Measurements from ENCODE around the gene PLEKHB1. TPM values are rescaled to one million over a fixed set of nuclear protein-coding genes. Genes with fewer than 3 reads are reported as not detected.

PLEKHB1 gene
- total RNA-seq, 3 donors from 2014 or later (not counting 1 experiment from before 2014, with no cell fraction given) = 2.9 to 4.3 (median 3.9) TPM

- Histone ChIP-seq H3K4me3 (ENCODE audit: low read length) (no peak overlapping the region), H3K36me3 (ENCODE audit: control insufficient read depth, insufficient read depth, low read length) (no peaks in the 10 kb centered on the region), H3K9me3 (ENCODE audit: control insufficient read depth, insufficient read depth, low read length) (no peaks in the 10 kb centered on the region), H3K4me1 (ENCODE audit: control insufficient read depth, insufficient read depth, low read length) (peaks cover 13% of the 10 kb centered on the region), H3K27ac (ENCODE audit: low read length) (no peak overlapping the region), H3K27me3 (ENCODE audit: control insufficient read depth, insufficient read depth, low read length) (no peaks in the 10 kb centered on the region)
- WGBS (ENCODE audit: insufficient coverage) = 95% methylated on average over 9 of the region's 9 CpGs
- no peak overlapping the region for H3K27ac Mint-ChIP-seq
- H3K27me3 Mint-ChIP-seq (ENCODE audit: low read depth in 2 of 2) = no peaks in the 10 kb centered on the region
- H3K9me3 Mint-ChIP-seq = no peaks in the 10 kb centered on the region
- H3K4me1 Mint-ChIP-seq = peaks cover 4 to 10% of the 10 kb centered on the region in 2 donors
- DNase-seq = no peak
- no peak for TF ChIP-seq CTCF (IDR thresholded peaks at IDR 0.05)
- no peak overlapping the region for H3K4me3 Mint-ChIP-seq
- ATAC-seq = no peak
- H3K36me3 Mint-ChIP-seq = no peaks in the 10 kb centered on the region
- intact Hi-C loops (cut with micrococcal nuclease) = no loop called here
Observed at GRCh38 chr11:73651661-73652045, 5.3 kb downstream of the PLEKHB1 start.

GRCh38 chr11:73652046-73652730 is 5.8 kb downstream of the PLEKHB1 start:
- no peak overlapping the region for H3K4me3 Mint-ChIP-seq
- Histone ChIP-seq H3K27ac (ENCODE audit: low read length) (no peak overlapping the region), H3K27me3 (ENCODE audit: control insufficient read depth, insufficient read depth, low read length) (no peaks in the 10 kb centered on the region), H3K9me3 (ENCODE audit: control insufficient read depth, insufficient read depth, low read length) (no peaks in the 10 kb centered on the region), H3K4me1 (ENCODE audit: control insufficient read depth, insufficient read depth, low read length) (peaks cover 7% of the 10 kb centered on the region), H3K36me3 (ENCODE audit: control insufficient read depth, insufficient read depth, low read length) (no peaks in the 10 kb centered on the region), H3K4me3 (ENCODE audit: low read length) (no peak overlapping the region)
- H3K27ac Mint-ChIP-seq = no peak overlapping the region
- no peak for ATAC-seq
- no peaks in the 10 kb centered on the region for H3K27me3 Mint-ChIP-seq (ENCODE audit: low read depth in 2 of 2)
- peaks cover 2 to 7% of the 10 kb centered on the region in 2 donors for H3K4me1 Mint-ChIP-seq
- TF ChIP-seq CTCF (IDR thresholded peaks at IDR 0.05) = no peak
- H3K36me3 Mint-ChIP-seq = no peaks in the 10 kb centered on the region
- WGBS (ENCODE audit: insufficient coverage) = 79% methylated on average over 8 of the region's 8 CpGs
- intact Hi-C loops (cut with micrococcal nuclease) = no loop called here
- no peaks in the 10 kb centered on the region for H3K9me3 Mint-ChIP-seq
- no peak for DNase-seq

- 93% methylated on average over 6 of the region's 6 CpGs for WGBS (ENCODE audit: insufficient coverage)
- Histone ChIP-seq H3K9me3 (ENCODE audit: control insufficient read depth, insufficient read depth, low read length) (no peaks in the 10 kb centered on the region), H3K27me3 (ENCODE audit: control insufficient read depth, insufficient read depth, low read length) (no peaks in the 10 kb centered on the region), H3K36me3 (ENCODE audit: control insufficient read depth, insufficient read depth, low read length) (no peaks in the 10 kb centered on the region), H3K4me1 (ENCODE audit: control insufficient read depth, insufficient read depth, low read length) (peaks cover 1% of the 10 kb centered on the region), H3K4me3 (ENCODE audit: low read length) (no peak overlapping the region), H3K27ac (ENCODE audit: low read length) (no peak overlapping the region)
- no peak for ATAC-seq
- Mint-ChIP-seq H3K27ac (no peak overlapping the region), H3K4me3 (no peak overlapping the region), H3K27me3 (ENCODE audit: low read depth in 2 of 2) (no peaks in the 10 kb centered on the region), H3K36me3 (no peaks in the 10 kb centered on the region), H3K4me1 (no peaks in the 10 kb centered on the region), H3K9me3 (no peaks in the 10 kb centered on the region)
- DNase-seq = no peak
- intact Hi-C loops (cut with micrococcal nuclease) = no loop called here
- no peak for TF ChIP-seq CTCF (IDR thresholded peaks at IDR 0.05)
Observed at GRCh38 chr11:73652856-73653559, 6.6 kb downstream of the PLEKHB1 start.

All from natural killer cell (primary cell).